Neural cell (in vitro differentiated cells): ENCODE results near the gene INTS4. TPM values are rescaled to one million over a fixed set of nuclear protein-coding genes. Genes with fewer than 3 reads are reported as not detected.

Source experiments
- H2AFZ ChIP-seq: fragments of 200-600, 300-800 bp; sonication (generic), shearing (Covaris generic); 2 replicates; pipeline ENCODE4 v1.6.0; 2014; ENCODE audit warnings: low read depth, mild to moderate bottlenecking, antibody characterized with exemption, low read length, moderate library complexity
- H3F3A ChIP-seq: fragments of 200-600 bp; shearing (Covaris generic); 2 replicates; pipeline ENCODE4 v1.6.1; 2016; ENCODE audit warnings: mild to moderate bottlenecking, moderate library complexity, mixed read lengths, antibody characterized with exemption, low read length; ENCODE audit not compliant: insufficient read depth, poor library complexity, severe bottlenecking
- H3K27ac ChIP-seq: fragments of 200-600, 300-800 bp; sonication (generic), shearing (Covaris generic); 2 replicates; pipeline ENCODE4 v1.5.1; 2014; ENCODE audit warnings: mild to moderate bottlenecking, low read length, moderate library complexity
- H3K27me3 ChIP-seq: fragments of 300-800, 200-600 bp; sonication (generic), shearing (Covaris generic); 2 replicates; pipeline ENCODE4 v1.6.0; 2014; ENCODE audit warnings: mild to moderate bottlenecking, low read depth, low read length, moderate library complexity; ENCODE audit not compliant: insufficient read depth
- H3K36me3 ChIP-seq: fragments of 300-800, 200-600 bp; sonication (generic), shearing (Covaris generic); 2 replicates; pipeline ENCODE4 v1.5.1; 2014; ENCODE audit warnings: mild to moderate bottlenecking, antibody characterized with exemption, low read length, moderate library complexity; ENCODE audit not compliant: insufficient read depth
- H3K4me2 ChIP-seq: fragments of 300-800, 200-600 bp; sonication (generic), shearing (Covaris generic); 2 replicates; pipeline ENCODE4 v1.6.0; 2014; ENCODE audit warnings: mild to moderate bottlenecking, low read length
- H3K4me3 ChIP-seq: fragments of 300-800, 200-600 bp; sonication (generic), shearing (Covaris generic); 2 replicates; pipeline ENCODE4 v1.5.1; 2014; ENCODE audit warnings: mild to moderate bottlenecking, low read length, moderate library complexity
- H3K79me2 ChIP-seq: fragments of 200-600 bp; shearing (Covaris generic); replicated peaks from 2 replicates; pipeline ENCODE4 v1.6.0; 2014; ENCODE audit warnings: mild to moderate bottlenecking, low read length, moderate library complexity; ENCODE audit not compliant: insufficient read depth
- H3K9ac ChIP-seq: fragments of 300-800, 200-600 bp; sonication (generic), shearing (Covaris generic); 2 replicates; pipeline ENCODE4 v1.6.1; 2016; ENCODE audit warnings: mild to moderate bottlenecking, low read length, mixed read lengths
- H3K9me2 ChIP-seq: fragments of 200-600 bp; shearing (Covaris generic); 2 replicates; pipeline ENCODE4 v1.6.1; 2016; ENCODE audit warnings: mild to moderate bottlenecking, low read length, mixed read lengths; ENCODE audit not compliant: insufficient read depth
- H3K9me3 ChIP-seq: fragments of 200-600, 300-800 bp; sonication (generic), shearing (Covaris generic); 2 replicates; pipeline ENCODE4 v1.6.1; 2016; ENCODE audit warnings: mild to moderate bottlenecking, mixed run types, low read length, moderate library complexity, mixed read lengths
- H4K20me1 ChIP-seq: fragments of 200-600 bp; shearing (Covaris generic); 2 replicates; pipeline ENCODE4 v1.6.1; 2016; ENCODE audit warnings: mild to moderate bottlenecking, mixed run types; ENCODE audit not compliant: insufficient read depth
- CTCF ChIP-seq: fragments of 450-650 bp; IDR thresholded peaks from 2 replicates; pipeline ENCODE4 v1.5.1; 2014; ENCODE audit warnings: antibody characterized with exemption, mild to moderate bottlenecking, moderate library complexity; ENCODE audit not compliant: poor library complexity, severe bottlenecking
- EP300 ChIP-seq: fragments of 450-650 bp; conservative IDR thresholded peaks from 2 replicates; pipeline ENCODE4 v1.6.1; 2014; ENCODE audit warnings: antibody characterized with exemption, mild to moderate bottlenecking, moderate library complexity; ENCODE audit not compliant: poor library complexity, severe bottlenecking
- EZH2 ChIP-seq: fragments of 200-600, 300-800 bp; shearing (Covaris generic), sonication (generic); IDR thresholded peaks from 2 replicates; pipeline ENCODE4 v1.6.1; 2014; ENCODE audit warnings: antibody characterized with exemption, low read length, borderline replicate concordance, mild to moderate bottlenecking; ENCODE audit not compliant: insufficient read depth, poor library complexity, severe bottlenecking
- MXI1 ChIP-seq: fragments of 450-650 bp; conservative IDR thresholded peaks from 2 replicates; pipeline ENCODE4 v1.6.1; 2014; ENCODE audit warnings: antibody characterized with exemption, mild to moderate bottlenecking; ENCODE audit not compliant: poor library complexity, severe bottlenecking
- POLR2AphosphoS5 ChIP-seq: IDR thresholded peaks from 2 replicates; pipeline ENCODE4 v1.6.1; 2012
- RAD21 ChIP-seq: fragments of 450-650 bp; conservative IDR thresholded peaks from 2 replicates; pipeline ENCODE4 v1.6.1; 2014; ENCODE audit warnings: antibody characterized with exemption, mild to moderate bottlenecking, moderate library complexity
- SMC3 ChIP-seq: fragments of 450-650 bp; conservative IDR thresholded peaks from 2 replicates; pipeline ENCODE4 v1.6.1; 2014; ENCODE audit warnings: antibody characterized with exemption, mild to moderate bottlenecking, moderate library complexity; ENCODE audit not compliant: poor library complexity
- TAF1 ChIP-seq: IDR thresholded peaks from 2 replicates; pipeline ENCODE4 v1.6.1; 2012; ENCODE audit warnings: low read depth
- polyA plus RNA-seq: library from polyadenylated mRNA; depleted of rRNA; stranded (reverse); fragments of >200 nt; gene quantifications from 2 replicates; pipeline ENCODE4 v1.2.3, GENCODE V29; 2014
- TF ChIP-seq, protein P1 (sequence below): IDR thresholded peaks from 2 replicates; pipeline ENCODE4 v1.6.1; 2012; ENCODE audit warnings: borderline replicate concordance

The INTS4 gene
- polyA plus RNA-seq, 1 donor from 2014 or later: 34.5 TPM

GRCh38 chr11:77876045-77876444, 118.4 kb downstream of the INTS4 start:
- no peak overlapping the region for H3K9ac ChIP-seq

DNA sequence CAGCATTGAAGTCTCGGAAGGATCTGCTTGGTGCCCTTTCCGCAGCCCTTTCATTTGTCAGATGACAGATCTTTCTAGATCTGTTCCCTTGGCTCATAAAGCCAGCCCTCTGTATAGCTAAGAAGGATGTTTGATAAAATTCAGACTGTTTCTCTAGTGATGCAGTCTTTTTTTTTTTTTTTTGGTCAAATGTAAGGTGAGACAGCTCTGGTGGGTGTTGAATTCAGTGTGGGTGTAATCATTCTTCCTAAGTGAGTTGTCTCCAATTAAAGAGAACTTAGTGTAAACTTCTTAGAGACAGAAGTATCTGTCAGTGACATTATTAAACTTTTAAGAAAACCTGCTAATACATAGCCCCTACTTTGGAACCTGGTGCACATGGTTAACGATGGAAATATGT, 120.3 kb downstream of the INTS4 start:
- no peaks in the 10 kb centered on the region for H3K79me2 ChIP-seq
- H3K27me3 ChIP-seq: no peaks in the 10 kb centered on the region
- no peak overlapping the region for H3K9ac ChIP-seq
- H2AFZ ChIP-seq: no peak overlapping the region
- H3K9me2 ChIP-seq: no peaks in the 10 kb centered on the region
- no peaks in the 10 kb centered on the region for H4K20me1 ChIP-seq
- H3K36me3 ChIP-seq: peaks cover 7% of the 10 kb centered on the region
- no peak overlapping the region for H3K4me3 ChIP-seq
- no peak overlapping the region for H3K4me2 ChIP-seq
- no peaks in the 10 kb centered on the region for H3K9me3 ChIP-seq
- no peaks in the 10 kb centered on the region for H3F3A ChIP-seq
- H3K27ac ChIP-seq: no peak overlapping the region
- TF ChIP-seq CTCF: no peak
- TF ChIP-seq EP300: no peak
- TF ChIP-seq, protein P1, sequence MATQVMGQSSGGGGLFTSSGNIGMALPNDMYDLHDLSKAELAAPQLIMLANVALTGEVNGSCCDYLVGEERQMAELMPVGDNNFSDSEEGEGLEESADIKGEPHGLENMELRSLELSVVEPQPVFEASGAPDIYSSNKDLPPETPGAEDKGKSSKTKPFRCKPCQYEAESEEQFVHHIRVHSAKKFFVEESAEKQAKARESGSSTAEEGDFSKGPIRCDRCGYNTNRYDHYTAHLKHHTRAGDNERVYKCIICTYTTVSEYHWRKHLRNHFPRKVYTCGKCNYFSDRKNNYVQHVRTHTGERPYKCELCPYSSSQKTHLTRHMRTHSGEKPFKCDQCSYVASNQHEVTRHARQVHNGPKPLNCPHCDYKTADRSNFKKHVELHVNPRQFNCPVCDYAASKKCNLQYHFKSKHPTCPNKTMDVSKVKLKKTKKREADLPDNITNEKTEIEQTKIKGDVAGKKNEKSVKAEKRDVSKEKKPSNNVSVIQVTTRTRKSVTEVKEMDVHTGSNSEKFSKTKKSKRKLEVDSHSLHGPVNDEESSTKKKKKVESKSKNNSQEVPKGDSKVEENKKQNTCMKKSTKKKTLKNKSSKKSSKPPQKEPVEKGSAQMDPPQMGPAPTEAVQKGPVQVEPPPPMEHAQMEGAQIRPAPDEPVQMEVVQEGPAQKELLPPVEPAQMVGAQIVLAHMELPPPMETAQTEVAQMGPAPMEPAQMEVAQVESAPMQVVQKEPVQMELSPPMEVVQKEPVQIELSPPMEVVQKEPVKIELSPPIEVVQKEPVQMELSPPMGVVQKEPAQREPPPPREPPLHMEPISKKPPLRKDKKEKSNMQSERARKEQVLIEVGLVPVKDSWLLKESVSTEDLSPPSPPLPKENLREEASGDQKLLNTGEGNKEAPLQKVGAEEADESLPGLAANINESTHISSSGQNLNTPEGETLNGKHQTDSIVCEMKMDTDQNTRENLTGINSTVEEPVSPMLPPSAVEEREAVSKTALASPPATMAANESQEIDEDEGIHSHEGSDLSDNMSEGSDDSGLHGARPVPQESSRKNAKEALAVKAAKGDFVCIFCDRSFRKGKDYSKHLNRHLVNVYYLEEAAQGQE: no peak
- TF ChIP-seq SMC3: no peak
- no peak for TF ChIP-seq TAF1
- TF ChIP-seq EZH2: no peak
- no peak for TF ChIP-seq RAD21
- TF ChIP-seq POLR2AphosphoS5: no peak
- no peak for TF ChIP-seq MXI1

More at GRCh38 chr11:77876045-77876444, 118.4 kb downstream of the INTS4 start:
- no peaks in the 10 kb centered on the region for H3K27me3 ChIP-seq
- H2AFZ ChIP-seq: no peak overlapping the region
- no peaks in the 10 kb centered on the region for H3F3A ChIP-seq
- no peak for TF ChIP-seq RAD21
- TF ChIP-seq CTCF: no peak
- TF ChIP-seq, protein P1: no peak
- TF ChIP-seq MXI1: no peak
- TF ChIP-seq EZH2: no peak
- no peak for TF ChIP-seq EP300
- no peak for TF ChIP-seq TAF1
- H4K20me1 ChIP-seq: no peaks in the 10 kb centered on the region
- H3K36me3 ChIP-seq: no peaks in the 10 kb centered on the region
- H3K4me2 ChIP-seq: no peak overlapping the region
- no peak overlapping the region for H3K4me3 ChIP-seq
- no peaks in the 10 kb centered on the region for H3K79me2 ChIP-seq
- H3K9me3 ChIP-seq: no peaks in the 10 kb centered on the region
- H3K27ac ChIP-seq: no peak overlapping the region
- H3K9me2 ChIP-seq: no peaks in the 10 kb centered on the region
